ENCODE data around the gene EGLN2. TPM values are rescaled to one million over a fixed set of nuclear protein-coding genes. Genes with fewer than 3 reads are reported as not detected.
A peak's percentile ranks its signal among the peaks of the same experiment; 100 is the strongest.

The EGLN2 gene
- total RNA-seq, 1 experiment from 2014 or later, result 58.6 TPM

DNA sequence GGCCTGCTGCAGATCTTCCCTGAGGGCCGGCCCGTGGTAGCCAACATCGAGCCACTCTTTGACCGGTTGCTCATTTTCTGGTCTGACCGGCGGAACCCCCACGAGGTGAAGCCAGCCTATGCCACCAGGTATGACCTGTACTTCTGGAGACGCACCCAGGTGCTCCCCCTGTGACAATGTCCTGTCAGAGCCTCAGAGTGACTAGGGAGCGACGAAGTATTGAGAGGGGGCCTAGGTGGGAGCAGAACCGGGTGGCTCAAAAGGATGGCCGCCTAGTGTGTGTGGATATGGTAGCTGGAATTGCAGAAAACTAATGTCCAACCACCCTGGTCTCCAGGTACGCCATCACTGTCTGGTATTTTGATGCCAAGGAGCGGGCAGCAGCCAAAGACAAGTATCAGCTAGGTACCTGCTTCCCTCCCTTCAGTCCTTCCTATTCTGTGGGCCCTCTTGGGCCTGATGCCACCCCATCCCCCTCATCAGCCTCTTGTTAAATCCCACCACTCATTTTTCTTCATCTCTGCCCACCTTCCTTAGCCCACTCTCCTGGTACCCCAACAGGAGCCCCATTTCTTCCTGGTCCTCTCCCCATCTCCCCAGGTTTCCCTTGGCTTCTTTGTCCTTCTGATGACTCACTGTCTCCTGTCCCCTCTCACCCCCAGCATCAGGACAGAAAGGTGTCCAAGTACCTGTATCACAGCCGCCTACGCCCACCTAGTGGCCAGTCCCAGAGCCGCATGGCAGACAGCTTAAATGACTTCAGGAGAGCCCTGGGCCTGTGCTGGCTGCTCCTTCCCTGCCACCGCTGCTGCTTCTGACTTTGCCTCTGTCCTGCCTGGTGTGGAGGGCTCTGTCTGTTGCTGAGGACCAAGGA lies 8.4 kb downstream of the EGLN2 start:
- Histone ChIP-seq H3K27ac (ENCODE audit: low read depth, low read length) (peak overlapping the region; percentile 19; the same call in 1 of the 2 replicates), H3K9ac (ENCODE audit: low read length) (no peak overlapping the region; the same call in 1 of the 2 replicates), H3K9me2 (ENCODE audit: insufficient read depth) (no peaks in the 10 kb centered on the region), H3K4me1 (ENCODE audit: control insufficient read depth in 1 of 2, insufficient read depth in 2 of 2, low read length in 2 of 2) (peaks cover 22 to 67% of the 10 kb centered on the region in 2 experiments), H3K4me3 (replicated peaks in 1 of 2; ENCODE audit: low read depth in 1 of 2, low read length in 2 of 2) (no peak overlapping the region), H3K9me3 (ENCODE audit: control insufficient read depth in 1 of 2, insufficient read depth in 1 of 2, low read depth in 1 of 2, low read length in 2 of 2) (no peaks in the 10 kb centered on the region), H3K79me2 (ENCODE audit: insufficient read depth, low read length) (peaks cover 56% of the 10 kb centered on the region), H3K27me3 (ENCODE audit: insufficient read depth, low read length) (no peaks in the 10 kb centered on the region), H4K20me1 (ENCODE audit: insufficient read depth) (peaks cover 4% of the 10 kb centered on the region; the same call in 1 of the 2 replicates), H2AFZ (ENCODE audit: low read depth, low read length, poor library complexity, severe bottlenecking) (no peak overlapping the region), H3K36me3 (ENCODE audit: control insufficient read depth in 1 of 2, insufficient read depth in 2 of 2, low read length in 2 of 2) (peaks cover 10 to 13% of the 10 kb centered on the region in 2 experiments; a peak in 2 of 4 replicates), H3K4me2 (ENCODE audit: low read length) (peak overlapping the region; percentile 24; the same call in 1 of the 2 replicates)
- ChIA-PET CTCF (interaction anchor here (0.6 to 2.1 kb wide), 12 partner anchors 9 to 193 kb away, joined by 3 to 23 read pairs (median 6); partner anchors contain the start of genes ACTMAP, EGLN2, RAB4B and SNRPA), RAD21 (ENCODE audit: low non-redundant PET in 1 of 2, low total read pairs in 2 of 2, uncharacterized antibody in 2 of 2, unreplicated experiment in 2 of 2) (interaction anchor here in 1 of 2 experiments (1.2 kb wide), 1 partner anchor 144 kb away, joined by 3 read pairs; no protein-coding TSS in a partner anchor), POLR2A (interaction anchor here (1.5 kb wide), 1 partner anchor 9 kb away, joined by 3 read pairs; the partner anchor contains the start of gene EGLN2)
- no peak for DNase-seq (ENCODE audit: low read depth, low spot score)
- intact Hi-C loops (cut with micrococcal nuclease), result loop anchor here (2.0 kb wide), 1 partner anchor 145 kb away; no protein-coding TSS in a partner anchor
- BruUV-seq (replicated peaks), result no TSS peak
- ATAC-seq, result peak; percentile 37
- no peak for TF ChIP-seq FOSL1 (IDR thresholded peaks at IDR 0.05; ENCODE audit: low read depth)
- 0 out of 2 replicates have a peak, but pooled peaks have one; percentile 3 for TF ChIP-seq POLR2AphosphoS5 (IDR thresholded peaks at IDR 0.05; ENCODE audit: low read depth, low read length)
- TF ChIP-seq JUND (IDR thresholded peaks at IDR 0.05), result no peak
- no peak for TF ChIP-seq EZH2 (IDR thresholded peaks at IDR 0.05)
- TF ChIP-seq ZNF274 (IDR thresholded peaks at IDR 0.05; ENCODE audit: low read depth, low read length), result no peak
- TF ChIP-seq SP1 (IDR thresholded peaks at IDR 0.05; ENCODE audit: low read depth), result no peak
- TF ChIP-seq, protein P1, sequence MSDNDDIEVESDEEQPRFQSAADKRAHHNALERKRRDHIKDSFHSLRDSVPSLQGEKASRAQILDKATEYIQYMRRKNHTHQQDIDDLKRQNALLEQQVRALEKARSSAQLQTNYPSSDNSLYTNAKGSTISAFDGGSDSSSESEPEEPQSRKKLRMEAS (IDR thresholded peaks at IDR 0.05), result no peak
- TF ChIP-seq ZFX (IDR thresholded peaks at IDR 0.05), result no peak
- TF ChIP-seq, protein P2, sequence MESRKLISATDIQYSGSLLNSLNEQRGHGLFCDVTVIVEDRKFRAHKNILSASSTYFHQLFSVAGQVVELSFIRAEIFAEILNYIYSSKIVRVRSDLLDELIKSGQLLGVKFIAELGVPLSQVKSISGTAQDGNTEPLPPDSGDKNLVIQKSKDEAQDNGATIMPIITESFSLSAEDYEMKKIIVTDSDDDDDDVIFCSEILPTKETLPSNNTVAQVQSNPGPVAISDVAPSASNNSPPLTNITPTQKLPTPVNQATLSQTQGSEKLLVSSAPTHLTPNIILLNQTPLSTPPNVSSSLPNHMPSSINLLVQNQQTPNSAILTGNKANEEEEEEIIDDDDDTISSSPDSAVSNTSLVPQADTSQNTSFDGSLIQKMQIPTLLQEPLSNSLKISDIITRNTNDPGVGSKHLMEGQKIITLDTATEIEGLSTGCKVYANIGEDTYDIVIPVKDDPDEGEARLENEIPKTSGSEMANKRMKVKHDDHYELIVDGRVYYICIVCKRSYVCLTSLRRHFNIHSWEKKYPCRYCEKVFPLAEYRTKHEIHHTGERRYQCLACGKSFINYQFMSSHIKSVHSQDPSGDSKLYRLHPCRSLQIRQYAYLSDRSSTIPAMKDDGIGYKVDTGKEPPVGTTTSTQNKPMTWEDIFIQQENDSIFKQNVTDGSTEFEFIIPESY (IDR thresholded peaks at IDR 0.05; ENCODE audit: extremely low read depth, insufficient replicate concordance, low read length), result no peak
- peak; percentile 56 for TF ChIP-seq RAD21 (IDR thresholded peaks at IDR 0.05; ENCODE audit: low read depth)
- TF ChIP-seq SIN3A (IDR thresholded peaks at IDR 0.05; ENCODE audit: low read depth), result no peak
- TF ChIP-seq, protein P3, sequence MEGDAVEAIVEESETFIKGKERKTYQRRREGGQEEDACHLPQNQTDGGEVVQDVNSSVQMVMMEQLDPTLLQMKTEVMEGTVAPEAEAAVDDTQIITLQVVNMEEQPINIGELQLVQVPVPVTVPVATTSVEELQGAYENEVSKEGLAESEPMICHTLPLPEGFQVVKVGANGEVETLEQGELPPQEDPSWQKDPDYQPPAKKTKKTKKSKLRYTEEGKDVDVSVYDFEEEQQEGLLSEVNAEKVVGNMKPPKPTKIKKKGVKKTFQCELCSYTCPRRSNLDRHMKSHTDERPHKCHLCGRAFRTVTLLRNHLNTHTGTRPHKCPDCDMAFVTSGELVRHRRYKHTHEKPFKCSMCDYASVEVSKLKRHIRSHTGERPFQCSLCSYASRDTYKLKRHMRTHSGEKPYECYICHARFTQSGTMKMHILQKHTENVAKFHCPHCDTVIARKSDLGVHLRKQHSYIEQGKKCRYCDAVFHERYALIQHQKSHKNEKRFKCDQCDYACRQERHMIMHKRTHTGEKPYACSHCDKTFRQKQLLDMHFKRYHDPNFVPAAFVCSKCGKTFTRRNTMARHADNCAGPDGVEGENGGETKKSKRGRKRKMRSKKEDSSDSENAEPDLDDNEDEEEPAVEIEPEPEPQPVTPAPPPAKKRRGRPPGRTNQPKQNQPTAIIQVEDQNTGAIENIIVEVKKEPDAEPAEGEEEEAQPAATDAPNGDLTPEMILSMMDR (IDR thresholded peaks at IDR 0.05 in 2 of 3, conservative IDR thresholded peaks at IDR 0.05 in 1 of 3; ENCODE audit: borderline replicate concordance in 1 of 3, insufficient read depth in 1 of 3, low read depth in 2 of 3, low read length in 2 of 3), result peak; percentile 36 to 62 (median 61); a peak in 4 of 6 replicates
- no peak for TF ChIP-seq EZH2phosphoT487 (IDR thresholded peaks at IDR 0.05; ENCODE audit: borderline replicate concordance)
- TF ChIP-seq ELF1 (IDR thresholded peaks at IDR 0.05; ENCODE audit: borderline replicate concordance, low read depth), result no peak

Measured in HCT116 (cell line).